Testis (tissue), 2 donors: ENCODE data around the gene DNAJB2.

Experiments
- POLR2A ChIP-seq: fragments of 450-650 bp; IDR thresholded peaks from one replicate; pipeline ENCODE4 v1.6.1; 2017; ENCODE audit warnings: antibody characterized with exemption, mild to moderate bottlenecking, moderate library complexity
- TF ChIP-seq, protein P1 (sequence below), 3 experiments: fragments of 450-650 bp in 2 of 3; fragments of 200-600 bp in 1 of 3; sonication (generic) in 1 of 3; IDR thresholded peaks; one replicate each; pipeline ENCODE4 v1.5.1; 2016 to 2019; ENCODE audit warnings: antibody characterized with exemption in 3 of 3, mild to moderate bottlenecking in 2 of 3, moderate library complexity in 1 of 3

DNA sequence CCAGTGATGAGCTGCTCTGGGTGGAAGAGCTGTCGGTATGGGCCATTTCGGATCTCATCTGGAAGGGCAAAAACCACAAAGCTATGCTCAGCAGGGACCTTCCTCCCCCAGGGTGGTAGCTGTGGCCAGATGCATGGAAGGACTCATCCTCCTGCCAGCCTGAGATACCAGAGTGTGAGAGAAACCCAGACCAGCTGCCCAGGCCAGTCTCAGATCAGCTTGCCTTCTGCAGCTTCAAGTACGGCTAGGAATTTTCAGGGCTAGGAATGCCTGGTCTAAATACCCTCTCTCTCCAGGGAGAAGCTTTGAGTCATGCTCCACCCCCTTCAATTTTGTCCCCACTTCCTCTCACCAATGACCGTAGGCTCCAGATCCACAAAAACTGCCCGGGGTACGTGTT is 27.5 kb upstream of the DNAJB2 start:
- TF ChIP-seq, protein P1, sequence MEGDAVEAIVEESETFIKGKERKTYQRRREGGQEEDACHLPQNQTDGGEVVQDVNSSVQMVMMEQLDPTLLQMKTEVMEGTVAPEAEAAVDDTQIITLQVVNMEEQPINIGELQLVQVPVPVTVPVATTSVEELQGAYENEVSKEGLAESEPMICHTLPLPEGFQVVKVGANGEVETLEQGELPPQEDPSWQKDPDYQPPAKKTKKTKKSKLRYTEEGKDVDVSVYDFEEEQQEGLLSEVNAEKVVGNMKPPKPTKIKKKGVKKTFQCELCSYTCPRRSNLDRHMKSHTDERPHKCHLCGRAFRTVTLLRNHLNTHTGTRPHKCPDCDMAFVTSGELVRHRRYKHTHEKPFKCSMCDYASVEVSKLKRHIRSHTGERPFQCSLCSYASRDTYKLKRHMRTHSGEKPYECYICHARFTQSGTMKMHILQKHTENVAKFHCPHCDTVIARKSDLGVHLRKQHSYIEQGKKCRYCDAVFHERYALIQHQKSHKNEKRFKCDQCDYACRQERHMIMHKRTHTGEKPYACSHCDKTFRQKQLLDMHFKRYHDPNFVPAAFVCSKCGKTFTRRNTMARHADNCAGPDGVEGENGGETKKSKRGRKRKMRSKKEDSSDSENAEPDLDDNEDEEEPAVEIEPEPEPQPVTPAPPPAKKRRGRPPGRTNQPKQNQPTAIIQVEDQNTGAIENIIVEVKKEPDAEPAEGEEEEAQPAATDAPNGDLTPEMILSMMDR (IDR thresholded peaks at IDR 0.05) = no peak
- TF ChIP-seq POLR2A = no peak
